ACC112 (cell line): Measurements from ENCODE around the gene SRP54.
"Not testable (repeated sequence)": the region's sequence is repeated elsewhere in the genome, so short reads cannot be mapped to it uniquely, and the experiment has no call there.

Experiments used
- H2AFZ ChIP-seq: fragments of 200-600 bp; sonication (generic); one replicate; pipeline ENCODE4 v1.6.0; 2017; ENCODE audit warnings: antibody characterized with exemption, low read length; ENCODE audit not compliant: unreplicated experiment
- H3K27ac ChIP-seq: fragments of 200-600 bp; sonication (generic); 2 replicates; pipeline ENCODE4 v1.5.1; 2014; ENCODE audit warnings: low read depth, mild to moderate bottlenecking, antibody characterized with exemption, low read length, moderate library complexity
- H3K27me3 ChIP-seq: fragments of 200-600 bp; sonication (generic); 2 replicates; pipeline ENCODE4 v1.6.1; 2014; ENCODE audit warnings: mild to moderate bottlenecking, antibody characterized with exemption, low read length, moderate library complexity, mixed read lengths; ENCODE audit not compliant: insufficient read depth
- H3K36me3 ChIP-seq: fragments of 200-600 bp; sonication (generic); 2 replicates; pipeline ENCODE4 v1.6.1; 2016; ENCODE audit warnings: mild to moderate bottlenecking, antibody characterized with exemption, low read length, moderate library complexity, mixed read lengths; ENCODE audit not compliant: insufficient read depth
- H3K4me1 ChIP-seq: fragments of 200-600 bp; sonication (generic); one replicate; pipeline ENCODE4 v1.6.1; 2016; ENCODE audit warnings: low read length, mixed read lengths; ENCODE audit not compliant: insufficient read depth, unreplicated experiment, control insufficient read depth
- H3K4me3 ChIP-seq: fragments of 200-600 bp; sonication (generic); 2 replicates; pipeline ENCODE4 v1.5.1; 2014; ENCODE audit warnings: mild to moderate bottlenecking, low read depth, low read length
- H3K79me2 ChIP-seq: fragments of 200-600 bp; sonication (generic); one replicate; pipeline ENCODE4 v1.6.0; 2016; ENCODE audit warnings: low read length; ENCODE audit not compliant: control insufficient read depth, unreplicated experiment, insufficient read depth

SRP54 gene

GRCh38 chr14:35016568-35016967, 33.8 kb downstream of the SRP54 start:
- H3K36me3 ChIP-seq = peaks cover 48% of the 10 kb centered on the region
- no peaks in the 10 kb centered on the region for H3K79me2 ChIP-seq
- H3K27me3 ChIP-seq = no peaks in the 10 kb centered on the region
- no peak overlapping the region for H3K4me3 ChIP-seq
- no peak overlapping the region for H2AFZ ChIP-seq
- no peak overlapping the region for H3K27ac ChIP-seq
- no peaks in the 10 kb centered on the region for H3K4me1 ChIP-seq

GRCh38 chr14:35020713-35021112, 37.9 kb downstream of the SRP54 start:
- no peak overlapping the region for H2AFZ ChIP-seq
- H3K79me2 ChIP-seq = no peaks in the 10 kb centered on the region
- peaks cover 40% of the 10 kb centered on the region for H3K36me3 ChIP-seq
- no peak overlapping the region for H3K4me3 ChIP-seq
- no peaks in the 10 kb centered on the region for H3K4me1 ChIP-seq
- H3K27me3 ChIP-seq = no peaks in the 10 kb centered on the region
- H3K27ac ChIP-seq = no peak overlapping the region

GRCh38 chr14:35028435-35028834, 45.6 kb downstream of the SRP54 start:
- H3K36me3 ChIP-seq = peaks cover 38% of the 10 kb centered on the region
- H3K4me1 ChIP-seq = no peaks in the 10 kb centered on the region
- H2AFZ ChIP-seq = no peak overlapping the region
- H3K27me3 ChIP-seq = no peaks in the 10 kb centered on the region
- H3K27ac ChIP-seq = no peak overlapping the region
- no peak overlapping the region for H3K4me3 ChIP-seq
- no peaks in the 10 kb centered on the region for H3K79me2 ChIP-seq

GRCh38 chr14:35032562-35032961, 49.8 kb downstream of the SRP54 start:
- H3K27me3 ChIP-seq = no peaks in the 10 kb centered on the region
- peaks cover 39% of the 10 kb centered on the region for H3K36me3 ChIP-seq
- no peaks in the 10 kb centered on the region for H3K79me2 ChIP-seq
- H3K4me1 ChIP-seq = no peaks in the 10 kb centered on the region
- H2AFZ ChIP-seq = no peak overlapping the region
- H3K4me3 ChIP-seq = no peak overlapping the region
- H3K27ac ChIP-seq = no peak overlapping the region

- Histone ChIP-seq H3K4me1 (no peaks in the 10 kb centered on the region), H3K79me2 (no peaks in the 10 kb centered on the region), H3K4me3 (no peak overlapping the region)
These were observed 51.6 kb downstream of the SRP54 start for GRCh38 chr14:35034440-35034833.

GRCh38 chr14:35034944-35035554, 52.3 kb downstream of the SRP54 start:
- not testable (repeated sequence) for H3K4me3 ChIP-seq, H3K79me2 ChIP-seq, H3K27me3 ChIP-seq, H3K4me1 ChIP-seq, H3K27ac ChIP-seq, H2AFZ ChIP-seq
- peaks cover 23% of the 10 kb centered on the region for H3K36me3 ChIP-seq

More at GRCh38 chr14:35034440-35034833, 51.6 kb downstream of the SRP54 start:
- Histone ChIP-seq H3K27ac (no peak overlapping the region), H3K27me3 (no peaks in the 10 kb centered on the region), H3K36me3 (peaks cover 24% of the 10 kb centered on the region), H2AFZ (no peak overlapping the region)

- H3K27me3 ChIP-seq, H3K36me3 ChIP-seq, H3K4me3 ChIP-seq, H3K79me2 ChIP-seq, H3K27ac ChIP-seq, H3K4me1 ChIP-seq, H2AFZ ChIP-seq: not testable (repeated sequence)
These were observed 55.5 kb downstream of the SRP54 start for GRCh38 chr14:35038312-35038711.

- no peaks in the 10 kb centered on the region for H3K36me3 ChIP-seq
- H3K27me3 ChIP-seq = no peaks in the 10 kb centered on the region
- peaks cover 12% of the 10 kb centered on the region for H3K4me1 ChIP-seq
- H2AFZ ChIP-seq = no peak overlapping the region
- no peak overlapping the region for H3K27ac ChIP-seq
- H3K79me2 ChIP-seq = peaks cover 6% of the 10 kb centered on the region
- H3K4me3 ChIP-seq = no peak overlapping the region
These were observed 59.8 kb downstream of the SRP54 start for GRCh38 chr14:35042632-35043031.

- no peaks in the 10 kb centered on the region for H3K27me3 ChIP-seq
- H3K36me3 ChIP-seq = no peaks in the 10 kb centered on the region
- peaks cover 10% of the 10 kb centered on the region for H3K79me2 ChIP-seq
- no peak overlapping the region for H3K27ac ChIP-seq
- H2AFZ ChIP-seq = no peak overlapping the region
- H3K4me1 ChIP-seq = peaks cover 16% of the 10 kb centered on the region
- H3K4me3 ChIP-seq = no peak overlapping the region
These were observed 60.3 kb downstream of the SRP54 start for GRCh38 chr14:35043046-35043445.

GRCh38 chr14:35044939-35045797, 62.4 kb downstream of the SRP54 start:
- Histone ChIP-seq H3K79me2 (peaks cover 30% of the 10 kb centered on the region), H3K4me3 (peak overlapping the region; percentile 94), H3K27me3 (no peaks in the 10 kb centered on the region), H2AFZ (peak overlapping the region; percentile 99), H3K4me1 (peaks cover 24% of the 10 kb centered on the region), H3K36me3 (peaks cover 7% of the 10 kb centered on the region; the same call in 1 of the 2 replicates), H3K27ac (peak overlapping the region; percentile 95)

- no peaks in the 10 kb centered on the region for H3K27me3 ChIP-seq
- H2AFZ ChIP-seq = peak overlapping the region; percentile 99
- H3K79me2 ChIP-seq = peaks cover 33% of the 10 kb centered on the region
- peak overlapping the region; percentile 95 for H3K27ac ChIP-seq
- H3K4me1 ChIP-seq = peaks cover 29% of the 10 kb centered on the region
- H3K36me3 ChIP-seq = peaks cover 7% of the 10 kb centered on the region; the same call in 1 of the 2 replicates
- peak overlapping the region; percentile 94 for H3K4me3 ChIP-seq
These were observed 62.9 kb downstream of the SRP54 start for GRCh38 chr14:35045798-35046047.
